ENCODE results near the gene EDARADD.

EDARADD gene

GRCh38 chr1:236395947-236396664 is 2.0 kb downstream of the EDARADD start:
- no peak for TF ChIP-seq CTCF (IDR thresholded peaks at IDR 0.05)
- Mint-ChIP-seq H3K27me3 (ENCODE audit: low read depth, poor library complexity) (peaks cover 39% of the 10 kb centered on the region), H3K9me3 (no peaks in the 10 kb centered on the region), H3K4me3 (peak overlapping the region; percentile 94), H3K36me3 (ENCODE audit: low read depth) (peaks cover 5% of the 10 kb centered on the region), H3K27ac (no peak overlapping the region), H3K4me1 (peaks cover 51% of the 10 kb centered on the region)
- DNase-seq: no peak

GRCh38 chr1:236396665-236397043 is 2.6 kb downstream of the EDARADD start:
- Mint-ChIP-seq H3K4me1 (peaks cover 56% of the 10 kb centered on the region), H3K36me3 (ENCODE audit: low read depth) (peaks cover 5% of the 10 kb centered on the region)
- DNase-seq: no peak

GRCh38 chr1:236397173-236397759 is 3.2 kb downstream of the EDARADD start:
- H3K4me3 Mint-ChIP-seq: peak overlapping the region; percentile 94
- H3K27me3 Mint-ChIP-seq (ENCODE audit: low read depth, poor library complexity): peaks cover 34% of the 10 kb centered on the region

More at GRCh38 chr1:236396665-236397043, 2.6 kb downstream of the EDARADD start:
- Mint-ChIP-seq H3K9me3 (no peaks in the 10 kb centered on the region), H3K27ac (no peak overlapping the region), H3K4me3 (peak overlapping the region; percentile 94), H3K27me3 (ENCODE audit: low read depth, poor library complexity) (peaks cover 34% of the 10 kb centered on the region)
- no peak for TF ChIP-seq CTCF (IDR thresholded peaks at IDR 0.05)

GRCh38 chr1:236398538-236398937 is 4.5 kb downstream of the EDARADD start:
- Mint-ChIP-seq H3K36me3 (ENCODE audit: low read depth) (peaks cover 5% of the 10 kb centered on the region), H3K27me3 (ENCODE audit: low read depth, poor library complexity) (peaks cover 30% of the 10 kb centered on the region), H3K4me1 (peaks cover 59% of the 10 kb centered on the region), H3K4me3 (peak overlapping the region; percentile 40), H3K9me3 (no peaks in the 10 kb centered on the region), H3K27ac (no peak overlapping the region)
- no peak for TF ChIP-seq CTCF (IDR thresholded peaks at IDR 0.05)
- DNase-seq: no peak

More at GRCh38 chr1:236397173-236397759, 3.2 kb downstream of the EDARADD start:
- H3K36me3 Mint-ChIP-seq (ENCODE audit: low read depth): peaks cover 5% of the 10 kb centered on the region
- peaks cover 57% of the 10 kb centered on the region for H3K4me1 Mint-ChIP-seq
- no peaks in the 10 kb centered on the region for H3K9me3 Mint-ChIP-seq
- no peak for TF ChIP-seq CTCF (IDR thresholded peaks at IDR 0.05)
- peak overlapping the region; percentile 70 for H3K27ac Mint-ChIP-seq
- DNase-seq: no peak

- DNase-seq: peak; percentile 46
- Mint-ChIP-seq H3K36me3 (ENCODE audit: low read depth) (peaks cover 5% of the 10 kb centered on the region), H3K4me1 (peaks cover 54% of the 10 kb centered on the region), H3K27me3 (ENCODE audit: low read depth, poor library complexity) (peaks cover 21% of the 10 kb centered on the region), H3K9me3 (no peaks in the 10 kb centered on the region), H3K4me3 (peak overlapping the region; percentile 29), H3K27ac (peak overlapping the region; percentile 88)
- no peak for TF ChIP-seq CTCF (IDR thresholded peaks at IDR 0.05)
Observed at GRCh38 chr1:236400061-236400603, 6.0 kb downstream of the EDARADD start.
